Liver (tissue), 3 donors: ENCODE measurements around the gene LIPM.

Source experiments
- CTCF ChIP-seq: fragments of 150-350 bp; IDR thresholded peaks from 2 replicates; pipeline ENCODE4 v1.5.1; 2017; ENCODE audit warnings: improper control_type of control experiment, low read depth, low read length; ENCODE audit not compliant: missing input control
- EGR1 ChIP-seq, 2 donors: IDR thresholded peaks; 2 replicates each; pipeline ENCODE4 v1.6.1; 2016 to 2018; ENCODE audit warnings: antibody characterized with exemption in 2 of 2, low read depth in 2 of 2
- TAF1 ChIP-seq: conservative IDR thresholded peaks from 2 replicates; pipeline ENCODE4 v1.6.1; 2016; ENCODE audit warnings: antibody characterized with exemption, mild to moderate bottlenecking
- YY1 ChIP-seq: IDR thresholded peaks from 2 replicates; pipeline ENCODE4 v1.6.1; 2016; ENCODE audit warnings: antibody characterized with exemption, mild to moderate bottlenecking
- ZBTB33 ChIP-seq: IDR thresholded peaks from 2 replicates; pipeline ENCODE4 v1.6.1; 2016; ENCODE audit warnings: antibody characterized with exemption
- TF ChIP-seq, protein P1 (sequence below): IDR thresholded peaks from 2 replicates; pipeline ENCODE4 v1.6.1; 2016; ENCODE audit warnings: antibody characterized with exemption, mild to moderate bottlenecking
- donor health status: healthy.
- donor health status: healthy.

DNA sequence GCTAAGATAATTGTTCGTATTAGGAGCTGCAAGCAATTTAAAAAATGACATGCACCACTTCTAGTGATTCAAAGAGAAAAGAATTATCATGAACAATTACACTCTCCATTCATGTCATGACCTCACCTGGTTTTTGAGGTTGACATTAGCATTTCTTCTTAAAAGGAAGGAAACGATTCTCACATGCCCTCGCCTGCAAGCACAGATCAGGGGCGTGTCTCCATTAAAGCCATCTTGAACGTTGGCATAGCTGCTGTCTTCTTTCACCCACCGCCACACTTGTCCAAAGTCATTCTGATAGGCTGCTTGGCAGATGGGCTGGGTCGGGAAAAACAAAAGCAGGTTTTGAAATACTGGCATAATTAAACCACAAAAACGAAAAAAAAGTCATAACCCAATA is 29.2 kb downstream of the LIPM start:
- no peak for TF ChIP-seq YY1
- TF ChIP-seq CTCF, result no peak
- no peak for TF ChIP-seq ZBTB33
- TF ChIP-seq, protein P1, sequence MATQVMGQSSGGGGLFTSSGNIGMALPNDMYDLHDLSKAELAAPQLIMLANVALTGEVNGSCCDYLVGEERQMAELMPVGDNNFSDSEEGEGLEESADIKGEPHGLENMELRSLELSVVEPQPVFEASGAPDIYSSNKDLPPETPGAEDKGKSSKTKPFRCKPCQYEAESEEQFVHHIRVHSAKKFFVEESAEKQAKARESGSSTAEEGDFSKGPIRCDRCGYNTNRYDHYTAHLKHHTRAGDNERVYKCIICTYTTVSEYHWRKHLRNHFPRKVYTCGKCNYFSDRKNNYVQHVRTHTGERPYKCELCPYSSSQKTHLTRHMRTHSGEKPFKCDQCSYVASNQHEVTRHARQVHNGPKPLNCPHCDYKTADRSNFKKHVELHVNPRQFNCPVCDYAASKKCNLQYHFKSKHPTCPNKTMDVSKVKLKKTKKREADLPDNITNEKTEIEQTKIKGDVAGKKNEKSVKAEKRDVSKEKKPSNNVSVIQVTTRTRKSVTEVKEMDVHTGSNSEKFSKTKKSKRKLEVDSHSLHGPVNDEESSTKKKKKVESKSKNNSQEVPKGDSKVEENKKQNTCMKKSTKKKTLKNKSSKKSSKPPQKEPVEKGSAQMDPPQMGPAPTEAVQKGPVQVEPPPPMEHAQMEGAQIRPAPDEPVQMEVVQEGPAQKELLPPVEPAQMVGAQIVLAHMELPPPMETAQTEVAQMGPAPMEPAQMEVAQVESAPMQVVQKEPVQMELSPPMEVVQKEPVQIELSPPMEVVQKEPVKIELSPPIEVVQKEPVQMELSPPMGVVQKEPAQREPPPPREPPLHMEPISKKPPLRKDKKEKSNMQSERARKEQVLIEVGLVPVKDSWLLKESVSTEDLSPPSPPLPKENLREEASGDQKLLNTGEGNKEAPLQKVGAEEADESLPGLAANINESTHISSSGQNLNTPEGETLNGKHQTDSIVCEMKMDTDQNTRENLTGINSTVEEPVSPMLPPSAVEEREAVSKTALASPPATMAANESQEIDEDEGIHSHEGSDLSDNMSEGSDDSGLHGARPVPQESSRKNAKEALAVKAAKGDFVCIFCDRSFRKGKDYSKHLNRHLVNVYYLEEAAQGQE, result no peak
- TF ChIP-seq TAF1, result no peak
- no peak for TF ChIP-seq EGR1 (IDR thresholded peaks at IDR 0.05; ENCODE audit: low read depth in 2 of 2)
